Tibial artery (tissue), 4 donors: ENCODE results near the gene DACH2.

Experiments
- DNase-seq, 2 donors: peaks; one replicate each; pipeline ENCODE4 v3.0.0-alpha.2; 2019
- H3K27ac ChIP-seq, 2 donors: fragments of 200-600 bp; sonication (generic) in 1 of 2; 1 replicate in 1 of 2; 2 replicates in 1 of 2; pipeline ENCODE4 v1.5.1; 2018 to 2019; ENCODE audit warnings: mild to moderate bottlenecking in 1 of 2
- H3K27me3 ChIP-seq, 2 donors: fragments of 200-600 bp; sonication (generic) in 1 of 2; one replicate each; pipeline versions ENCODE4 v1.5.1 to v1.6.0; 2016 to 2019
- H3K36me3 ChIP-seq, 3 donors: fragments of 200-600 bp; sonication (generic) in 2 of 3; one replicate each; pipeline ENCODE4 v1.5.1; 2016 to 2019; ENCODE audit warnings: mild to moderate bottlenecking in 2 of 3
- H3K4me1 ChIP-seq, 4 donors: fragments of 200-600 bp; sonication (generic) in 2 of 4; 1 replicate in 3 of 4; 2 replicates in 1 of 4; pipeline ENCODE4 v1.5.1; 2016 to 2019
- H3K4me3 ChIP-seq, 2 donors: fragments of 200-600 bp; sonication (generic) in 1 of 2; 1 replicate in 1 of 2; 2 replicates in 1 of 2; pipeline ENCODE4 v1.5.1; 2018 to 2019; ENCODE audit warnings: mild to moderate bottlenecking in 2 of 2
- H3K9me3 ChIP-seq, 3 donors: fragments of 200-600 bp; sonication (generic) in 1 of 3; one replicate each; pipeline ENCODE4 v1.5.1; 2016 to 2019
- intact Hi-C: fragments of 100-400 bp; cut with DNase I; formaldehyde crosslinking; loops from one replicate; pipeline ENCODE4 v1.15.0; 2023; ENCODE audit warnings: low total_unique reads
- TF ChIP-seq, protein P1 (sequence below), 2 experiments: fragments of 200-600 bp in 1 of 2; fragments of 450-650 bp in 1 of 2; IDR thresholded peaks; one replicate each; pipeline ENCODE4 v1.5.1; 2017 to 2019; ENCODE audit warnings: antibody characterized with exemption in 2 of 2, mild to moderate bottlenecking in 1 of 2, moderate library complexity in 1 of 2

The DACH2 gene

DNA sequence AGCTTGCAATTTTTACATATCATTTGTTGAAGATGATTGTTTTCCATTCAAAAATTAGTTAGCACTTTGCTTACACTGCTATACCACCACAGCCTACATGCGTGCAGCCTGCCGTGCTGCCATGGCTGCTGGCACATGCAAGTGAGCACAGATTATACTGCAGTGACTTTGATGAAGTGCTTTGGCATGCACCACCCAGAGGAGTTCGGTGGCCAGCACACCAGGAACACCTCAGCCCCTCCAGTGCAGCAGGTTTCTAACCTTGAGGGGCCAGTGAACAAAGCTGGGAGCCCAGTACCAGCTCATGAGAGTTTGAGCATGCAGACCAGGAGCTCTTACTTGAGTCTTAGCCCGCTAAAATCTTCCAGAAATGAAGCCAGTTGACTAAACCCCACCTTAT lies 431.5 kb downstream of the DACH2 start:
- Histone ChIP-seq H3K27ac (no peak overlapping the region), H3K4me3 (no peak overlapping the region), H3K4me1 (no peaks in the 10 kb centered on the region), H3K36me3 (no peaks in the 10 kb centered on the region), H3K9me3 (no peaks in the 10 kb centered on the region), H3K27me3 (no peaks in the 10 kb centered on the region)
- intact Hi-C loops = no loop called here
- TF ChIP-seq, protein P1, sequence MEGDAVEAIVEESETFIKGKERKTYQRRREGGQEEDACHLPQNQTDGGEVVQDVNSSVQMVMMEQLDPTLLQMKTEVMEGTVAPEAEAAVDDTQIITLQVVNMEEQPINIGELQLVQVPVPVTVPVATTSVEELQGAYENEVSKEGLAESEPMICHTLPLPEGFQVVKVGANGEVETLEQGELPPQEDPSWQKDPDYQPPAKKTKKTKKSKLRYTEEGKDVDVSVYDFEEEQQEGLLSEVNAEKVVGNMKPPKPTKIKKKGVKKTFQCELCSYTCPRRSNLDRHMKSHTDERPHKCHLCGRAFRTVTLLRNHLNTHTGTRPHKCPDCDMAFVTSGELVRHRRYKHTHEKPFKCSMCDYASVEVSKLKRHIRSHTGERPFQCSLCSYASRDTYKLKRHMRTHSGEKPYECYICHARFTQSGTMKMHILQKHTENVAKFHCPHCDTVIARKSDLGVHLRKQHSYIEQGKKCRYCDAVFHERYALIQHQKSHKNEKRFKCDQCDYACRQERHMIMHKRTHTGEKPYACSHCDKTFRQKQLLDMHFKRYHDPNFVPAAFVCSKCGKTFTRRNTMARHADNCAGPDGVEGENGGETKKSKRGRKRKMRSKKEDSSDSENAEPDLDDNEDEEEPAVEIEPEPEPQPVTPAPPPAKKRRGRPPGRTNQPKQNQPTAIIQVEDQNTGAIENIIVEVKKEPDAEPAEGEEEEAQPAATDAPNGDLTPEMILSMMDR (IDR thresholded peaks at IDR 0.05) = no peak
- no peak for DNase-seq

GRCh38 chrX:86604607-86605006 lies 456.4 kb downstream of the DACH2 start:
- Histone ChIP-seq H3K4me1 (no peaks in the 10 kb centered on the region), H3K36me3 (no peaks in the 10 kb centered on the region), H3K27ac (no peak overlapping the region), H3K27me3 (no peaks in the 10 kb centered on the region), H3K9me3 (no peaks in the 10 kb centered on the region), H3K4me3 (no peak overlapping the region)
- TF ChIP-seq, protein P1 (IDR thresholded peaks at IDR 0.05) = no peak
- intact Hi-C loops = no loop called here
- DNase-seq = no peak

DNA sequence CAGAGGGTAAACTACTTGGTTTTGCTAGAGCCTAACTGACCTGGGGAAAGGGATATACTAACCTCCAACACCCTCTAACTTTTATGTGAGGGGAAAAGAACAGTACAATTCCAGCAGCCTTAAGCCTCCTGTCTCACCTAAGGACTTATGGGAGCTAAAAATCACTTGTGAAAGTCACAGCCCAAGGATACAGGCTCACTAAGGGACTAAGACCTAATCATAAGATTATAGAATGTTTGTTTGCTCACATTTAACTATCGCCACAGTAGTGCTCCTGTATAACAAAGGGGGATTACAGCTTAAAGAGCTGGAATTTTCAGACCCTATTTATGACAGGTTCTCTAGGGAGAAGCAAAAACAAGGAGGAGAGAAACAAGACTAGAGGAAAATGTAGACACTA lies 548.7 kb downstream of the DACH2 start:
- Histone ChIP-seq H3K9me3 (no peaks in the 10 kb centered on the region), H3K36me3 (no peaks in the 10 kb centered on the region), H3K27ac (no peak overlapping the region), H3K27me3 (no peaks in the 10 kb centered on the region), H3K4me3 (no peak overlapping the region), H3K4me1 (no peaks in the 10 kb centered on the region)
- intact Hi-C loops = no loop called here
- TF ChIP-seq, protein P1 (IDR thresholded peaks at IDR 0.05) = no peak
- no peak for DNase-seq

- Histone ChIP-seq H3K9me3 (no peaks in the 10 kb centered on the region), H3K27me3 (no peaks in the 10 kb centered on the region), H3K4me3 (no peak overlapping the region), H3K27ac (no peak overlapping the region), H3K4me1 (no peaks in the 10 kb centered on the region), H3K36me3 (no peaks in the 10 kb centered on the region)
- TF ChIP-seq, protein P1 (IDR thresholded peaks at IDR 0.05) = no peak
- no peak for DNase-seq
- intact Hi-C loops = no loop called here
Measured at GRCh38 chrX:86711531-86712180, 563.4 kb downstream of the DACH2 start.

DNA sequence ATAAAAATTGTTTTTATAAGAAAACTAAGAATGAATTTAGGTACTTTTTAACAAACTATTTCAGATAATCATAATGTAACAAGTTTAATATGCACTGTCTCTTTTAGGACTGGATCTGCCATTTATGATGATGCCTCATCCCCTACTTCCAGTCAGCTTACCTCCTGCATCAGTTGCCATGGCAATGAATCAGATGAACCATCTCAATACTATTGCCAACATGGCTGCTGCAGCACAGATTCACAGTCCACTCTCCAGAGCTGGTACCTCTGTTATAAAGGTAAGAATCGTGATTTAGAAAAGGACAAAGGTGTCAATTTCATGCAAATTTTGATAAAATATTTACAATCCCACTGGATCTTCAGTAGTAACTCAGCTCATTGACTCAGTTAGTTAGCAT lies 566.2 kb downstream of the DACH2 start:
- no peaks in the 10 kb centered on the region for H3K36me3 ChIP-seq
- TF ChIP-seq, protein P1 (IDR thresholded peaks at IDR 0.05) = no peak
- H3K9me3 ChIP-seq = no peaks in the 10 kb centered on the region
- H3K4me1 ChIP-seq = no peaks in the 10 kb centered on the region
- no peak overlapping the region for H3K27ac ChIP-seq
- H3K4me3 ChIP-seq = no peak overlapping the region
- no peak for DNase-seq
- H3K27me3 ChIP-seq = no peaks in the 10 kb centered on the region
- intact Hi-C loops = no loop called here

- TF ChIP-seq, protein P1 (IDR thresholded peaks at IDR 0.05) = no peak
- Histone ChIP-seq H3K9me3 (peaks cover 0 to 12% (median 0%) of the 10 kb centered on the region in 3 donors), H3K27ac (no peak overlapping the region), H3K27me3 (no peaks in the 10 kb centered on the region), H3K36me3 (no peaks in the 10 kb centered on the region), H3K4me3 (no peak overlapping the region), H3K4me1 (no peaks in the 10 kb centered on the region)
- intact Hi-C loops = no loop called here
- DNase-seq = no peak
Measured at GRCh38 chrX:86724277-86724676, 576.0 kb downstream of the DACH2 start.
